HG03442 (cell line): Measurements from ENCODE around the gene DDB1.
A peak's percentile ranks its signal among the peaks of the same experiment; 100 is the strongest.
"Not testable (repeated sequence)": the region's sequence is repeated elsewhere in the genome, so short reads cannot be mapped to it uniquely, and the experiment has no call there.

Experiments used
- ATAC-seq: cut with Tn5 transposase; IDR thresholded peaks from one replicate; pipeline ENCODE4 v1.9.1; 2021; ENCODE audit warnings: mild to moderate bottlenecking, moderate library complexity; ENCODE audit not compliant: unreplicated experiment

DDB1 gene

DNA sequence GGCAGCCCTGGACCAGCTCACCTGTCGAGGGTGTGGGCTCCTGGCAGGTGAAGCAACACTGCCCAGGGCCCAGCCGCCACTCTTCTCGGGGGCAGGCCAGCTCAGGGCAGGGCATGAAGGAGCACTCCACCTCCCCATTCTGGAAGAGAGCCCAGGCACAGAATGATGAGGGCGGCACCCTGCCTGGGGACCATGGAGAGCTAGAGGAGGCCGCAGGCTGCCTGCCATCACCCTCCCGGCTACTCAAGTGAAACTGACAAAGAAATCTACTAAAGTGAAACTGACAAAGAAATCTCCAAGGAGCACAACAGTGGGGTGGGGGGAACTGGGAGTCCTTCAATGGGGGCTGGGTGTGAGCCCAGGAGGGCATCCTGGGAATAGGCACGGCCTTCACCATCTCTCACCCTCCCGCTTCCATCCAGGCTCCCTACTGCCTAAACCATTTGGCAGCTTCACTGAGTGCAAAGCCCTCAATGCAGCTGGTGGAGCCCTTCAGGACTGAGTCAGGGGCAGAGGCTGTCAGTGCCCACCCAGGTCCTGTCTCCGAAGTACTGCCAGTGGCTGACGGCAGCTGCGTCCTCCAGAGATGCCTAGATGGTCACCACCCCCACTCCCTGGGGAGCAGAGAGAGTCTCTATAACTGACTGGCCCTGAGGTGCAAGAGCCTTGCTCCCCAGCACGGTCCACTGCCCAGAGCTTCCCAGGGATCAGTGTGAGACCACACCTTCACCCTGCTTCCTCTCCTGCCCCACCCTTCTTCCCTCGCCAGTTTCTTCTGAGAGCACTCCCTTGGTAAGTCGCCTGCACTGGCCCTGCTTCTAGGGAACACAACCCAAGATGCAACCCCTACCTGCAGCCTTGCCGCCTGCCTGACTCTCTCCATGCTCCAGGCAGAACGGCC, 59.5 kb downstream of the DDB1 start:
- no peak for ATAC-seq

DNA sequence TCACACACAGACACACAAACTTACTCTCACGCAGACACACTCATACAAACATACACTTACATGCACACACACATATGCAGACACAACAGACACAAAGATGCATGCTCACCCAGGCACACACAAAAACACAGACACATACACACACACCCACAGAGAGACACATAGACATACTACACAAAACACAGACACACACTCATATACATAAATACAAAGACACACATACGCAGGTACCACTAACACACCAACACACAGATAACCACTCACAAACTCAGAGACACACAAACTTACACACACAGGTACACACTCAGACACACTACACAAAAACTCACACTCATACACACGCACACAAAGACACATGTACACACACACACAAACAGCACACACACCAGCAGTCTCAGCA, 60.2 kb downstream of the DDB1 start:
- no peak for ATAC-seq

DNA sequence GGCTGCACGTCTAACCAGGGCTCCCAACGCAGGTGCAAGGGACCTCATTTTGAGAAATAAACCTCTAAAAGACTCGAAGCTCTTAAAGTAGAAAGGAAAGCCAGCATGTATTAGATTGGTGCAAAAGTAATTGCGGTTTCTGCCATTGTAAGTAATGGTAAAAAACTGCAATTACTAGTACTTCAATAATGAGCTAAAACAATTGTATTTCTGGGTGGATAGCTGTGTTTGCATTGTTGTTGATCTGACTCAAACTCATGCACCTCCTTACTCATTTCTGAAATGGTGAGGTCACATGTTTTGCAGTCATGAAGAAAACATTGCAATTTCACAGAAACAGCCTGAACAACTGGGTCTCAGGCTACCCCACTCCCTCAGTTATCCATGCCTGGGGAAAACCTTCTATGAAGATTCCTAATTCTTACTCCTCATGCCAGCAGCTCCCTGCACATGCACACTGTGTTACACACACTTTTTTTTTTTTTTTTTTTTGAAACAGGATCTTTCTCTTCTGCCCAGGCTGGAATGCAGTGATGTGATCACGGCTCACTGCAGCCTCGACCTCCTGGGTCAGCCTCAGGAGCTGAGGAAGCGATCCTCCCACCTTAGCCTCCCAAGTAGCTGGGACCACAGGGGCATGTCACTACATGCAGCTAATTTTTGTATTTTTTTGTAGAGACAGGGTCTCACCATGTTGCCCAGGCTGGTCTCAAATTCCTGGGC, 62.4 kb downstream of the DDB1 start:
- ATAC-seq: no peak

DNA sequence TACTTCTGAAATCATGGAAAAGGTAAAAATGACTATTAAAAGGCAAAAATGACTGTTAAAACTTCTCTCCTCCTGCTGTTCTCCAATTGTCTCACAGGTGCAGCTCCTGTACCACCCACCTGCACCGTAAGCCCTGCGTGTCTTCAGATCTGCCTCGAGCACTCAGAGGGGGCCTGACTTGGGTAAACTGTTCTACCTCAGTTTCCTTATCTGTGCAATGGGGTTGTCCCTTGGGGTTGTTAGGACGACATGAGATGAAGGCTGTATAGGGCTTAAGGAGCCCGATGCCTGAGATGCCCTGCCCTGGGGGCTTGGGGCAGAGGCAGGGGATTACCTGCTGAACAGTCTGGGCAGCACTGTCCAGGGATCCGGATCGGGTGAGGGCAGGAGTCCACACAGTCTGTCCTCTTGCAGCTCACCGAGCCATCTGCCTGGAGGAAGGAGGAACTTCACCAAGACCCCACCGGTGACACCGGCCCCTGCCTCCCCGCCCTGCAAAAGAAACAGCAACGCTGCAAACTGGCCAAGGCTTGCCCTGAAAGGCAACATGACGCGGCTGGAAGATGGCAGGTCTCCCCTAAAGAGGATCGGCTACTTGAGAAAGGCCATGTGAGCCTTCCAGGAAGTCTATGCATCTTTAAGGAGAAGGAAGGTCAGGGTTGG, 64.2 kb downstream of the DDB1 start:
- no peak for ATAC-seq

DNA sequence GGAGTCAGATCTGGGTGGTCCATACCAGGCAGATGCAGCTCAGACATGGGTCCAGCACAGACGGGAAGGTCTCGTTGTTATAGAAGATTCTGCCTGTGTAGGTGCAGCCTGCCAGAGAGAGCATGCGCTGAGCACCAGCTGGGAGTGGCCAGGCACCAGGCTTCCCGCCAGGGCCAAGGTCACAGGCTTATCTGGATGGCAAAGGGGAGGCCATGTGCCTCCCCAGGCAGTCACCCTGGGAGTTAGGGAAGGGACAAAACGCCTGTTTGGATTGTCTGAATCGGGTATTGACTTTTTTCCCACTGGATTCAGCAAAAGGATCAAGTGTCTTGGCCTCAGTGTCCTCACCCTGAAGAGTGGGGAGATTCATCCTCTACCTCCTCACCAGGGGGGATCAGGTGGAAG, 65.5 kb downstream of the DDB1 start:
- no peak for ATAC-seq

DNA sequence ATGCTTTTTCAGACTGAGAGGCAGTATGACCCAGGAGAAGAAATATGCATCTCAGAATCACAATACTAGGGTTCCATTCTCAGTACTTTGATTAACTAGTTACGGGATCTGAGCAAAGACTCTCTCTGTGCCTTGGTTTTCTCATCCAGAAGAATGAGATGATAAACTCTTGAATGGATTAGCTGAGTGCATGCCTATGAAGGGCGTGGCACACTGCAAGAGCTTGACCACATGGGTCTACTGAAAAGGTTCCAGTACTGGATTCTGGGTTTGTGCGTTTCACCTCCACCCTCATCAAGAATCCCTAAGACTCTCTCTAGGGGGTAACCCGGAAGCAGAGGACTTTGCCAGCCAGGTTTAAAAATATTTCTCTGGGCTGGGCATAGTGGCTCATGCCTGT, 66.3 kb downstream of the DDB1 start:
- no peak for ATAC-seq

DNA sequence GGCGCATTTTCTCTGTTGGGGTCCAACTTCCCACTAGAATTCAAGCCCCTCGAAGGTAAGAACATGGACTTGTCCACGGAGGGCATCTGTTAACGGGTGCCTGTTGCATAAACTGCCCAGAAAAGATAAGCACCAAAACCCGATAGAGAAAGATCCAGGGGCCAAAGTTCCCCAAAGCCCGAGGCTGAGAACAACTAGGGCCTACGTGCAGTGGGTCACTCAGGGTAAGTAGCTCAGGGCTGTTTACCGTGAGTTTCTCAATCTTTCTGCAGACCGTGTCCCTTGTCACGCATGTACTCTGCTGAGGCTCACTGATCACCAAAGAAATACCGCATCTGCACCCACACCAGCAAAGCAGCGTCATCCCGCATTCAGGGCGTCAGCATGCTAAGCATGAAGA, 67.5 kb downstream of the DDB1 start:
- ATAC-seq: no peak

DNA sequence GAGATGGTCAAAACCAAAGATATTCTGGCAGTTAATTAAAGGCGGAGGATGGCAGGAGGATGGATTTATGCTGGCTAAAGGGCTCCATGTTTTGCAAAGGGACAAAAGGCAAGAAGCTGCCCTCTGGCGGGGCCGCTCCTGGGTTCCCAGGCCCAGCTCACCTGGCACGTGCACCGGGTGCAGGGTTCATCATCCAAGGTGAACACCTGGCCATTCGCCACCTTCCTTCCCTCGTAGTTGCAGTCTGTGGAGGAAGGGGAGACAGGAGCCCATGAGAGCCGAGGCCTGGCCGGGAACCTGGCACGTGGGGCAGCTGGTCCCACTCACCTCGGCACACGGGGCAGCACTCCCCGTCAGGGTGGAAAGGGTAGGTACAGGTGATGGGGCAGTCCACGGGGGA, 68.1 kb downstream of the DDB1 start:
- ATAC-seq: no peak

DNA sequence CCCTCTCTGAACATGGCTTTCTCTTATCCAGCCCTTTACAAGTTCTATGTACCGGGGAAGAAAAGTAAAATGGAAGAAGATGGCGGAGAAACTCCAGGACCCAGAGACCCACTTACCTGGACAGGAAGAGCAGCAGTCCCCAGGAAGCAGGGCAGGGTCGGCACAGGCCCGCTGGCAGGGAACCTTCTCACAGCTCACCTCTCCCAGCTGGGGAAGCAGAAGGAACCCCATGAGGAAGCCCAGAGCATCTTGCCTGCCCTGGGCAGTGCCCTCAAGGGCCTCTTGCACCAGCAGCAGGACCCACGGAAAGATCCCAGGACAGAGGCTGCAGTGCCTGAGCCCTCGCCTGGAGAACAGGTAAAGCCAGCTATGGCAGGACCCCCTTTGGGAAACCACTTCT, 68.5 kb downstream of the DDB1 start:
- no peak for ATAC-seq

DNA sequence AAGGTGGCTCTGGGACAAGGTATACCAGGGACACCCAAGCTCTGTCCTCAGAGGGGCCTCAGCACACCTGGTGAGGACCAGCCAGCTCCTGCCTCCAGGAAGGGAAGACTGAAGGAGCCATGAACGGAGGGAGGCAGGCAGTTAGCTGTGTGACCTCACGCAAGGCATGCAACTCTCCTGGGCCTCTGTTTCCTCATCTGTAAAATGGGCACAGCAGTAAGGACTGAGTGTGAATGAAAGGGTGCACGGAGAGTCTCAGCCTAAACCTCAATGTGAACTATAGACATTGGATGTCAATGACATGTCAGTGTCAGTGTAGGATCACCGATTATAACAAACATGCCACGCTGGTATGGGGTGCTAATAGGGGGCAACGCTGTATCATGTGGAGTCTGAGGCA, 73.5 kb downstream of the DDB1 start:
- ATAC-seq: no peak

DNA sequence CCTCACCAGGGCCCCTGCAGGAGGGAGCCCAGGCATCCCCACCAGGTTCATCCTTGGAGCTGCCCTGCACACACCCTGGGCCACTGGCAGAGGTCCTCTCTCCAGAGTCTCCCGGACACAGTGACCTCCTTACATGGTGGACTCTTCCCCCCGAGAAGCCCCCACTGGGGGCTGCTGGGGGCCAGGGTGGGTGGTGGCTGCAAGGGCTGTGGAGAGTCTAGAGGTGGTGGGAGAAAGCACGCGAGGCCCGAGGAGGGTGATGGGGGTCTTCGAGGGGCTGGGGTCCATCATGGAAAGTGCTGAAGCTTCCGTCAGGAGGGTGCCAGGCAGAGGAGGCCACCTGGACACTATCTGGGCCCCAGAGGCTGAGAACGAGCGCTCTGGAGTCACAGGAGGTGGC, 74.4 kb downstream of the DDB1 start:
- ATAC-seq: no peak

DNA sequence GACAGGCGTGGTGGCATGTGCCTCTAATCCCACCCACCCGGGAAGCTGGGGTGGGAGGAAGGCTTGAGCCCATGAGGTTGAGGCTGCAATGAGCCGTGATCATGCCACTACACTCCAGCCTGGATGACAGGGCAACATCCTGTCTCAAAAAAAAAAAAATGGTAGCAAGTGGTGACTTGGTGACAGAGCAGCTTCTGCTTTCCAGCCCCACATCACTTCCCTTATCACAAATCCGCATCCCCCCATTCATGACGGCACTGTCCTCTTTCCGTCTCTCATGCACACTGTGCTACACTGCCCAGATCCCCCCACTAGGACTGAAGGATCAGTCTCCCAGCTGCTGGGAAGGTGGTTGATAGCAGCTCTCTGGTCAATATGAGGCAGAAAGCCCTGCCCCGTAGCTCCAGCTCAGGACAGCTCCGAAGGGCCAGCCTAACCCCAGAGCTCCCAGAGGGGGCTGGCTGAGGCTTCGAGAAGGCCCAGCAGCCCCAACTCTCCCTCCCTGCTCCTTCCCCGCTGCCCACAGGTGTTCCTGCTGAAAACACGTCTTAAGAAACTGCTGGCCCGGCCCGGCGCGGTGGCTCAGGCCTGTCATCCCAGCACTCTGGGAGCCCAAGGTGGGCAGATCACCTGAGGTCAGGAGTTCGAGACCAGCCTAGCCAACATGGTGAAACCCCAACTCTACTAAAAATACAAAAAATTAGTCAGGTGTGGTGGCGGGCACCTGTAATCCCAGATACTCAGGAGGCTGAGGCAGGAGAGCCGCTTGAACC, 76.0 kb downstream of the DDB1 start:
- ATAC-seq: no peak

DNA sequence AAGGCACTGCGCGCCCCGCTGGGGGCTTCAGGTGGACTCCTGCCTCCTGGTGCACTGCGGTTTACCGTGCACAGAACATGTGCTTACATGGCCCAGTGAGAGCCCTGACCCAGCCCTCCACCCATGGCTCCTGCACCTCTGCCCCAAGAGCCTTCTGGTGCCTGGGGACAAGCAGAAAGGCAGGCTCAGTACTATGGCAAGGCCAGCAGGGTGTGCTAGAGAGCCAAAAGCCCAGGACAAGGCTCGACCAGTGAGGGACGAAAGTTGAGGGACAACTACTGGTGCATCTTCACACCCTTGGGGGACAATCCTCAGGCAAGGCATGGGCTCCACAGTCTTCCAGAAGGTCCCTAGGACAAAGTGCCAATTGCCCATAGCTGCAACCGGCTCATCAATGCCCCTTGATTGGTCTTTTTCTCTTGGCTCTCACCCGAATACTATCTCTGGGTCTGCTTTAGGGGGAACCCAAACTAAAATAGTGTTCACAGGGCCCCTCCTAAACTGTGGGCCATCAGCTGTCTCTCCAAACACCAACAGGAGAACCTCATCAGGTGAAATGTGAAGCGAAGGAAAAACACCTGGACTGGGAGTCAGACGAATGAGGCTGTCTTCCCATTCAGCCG, 78.4 kb downstream of the DDB1 start:
- ATAC-seq: peak; percentile 64

DNA sequence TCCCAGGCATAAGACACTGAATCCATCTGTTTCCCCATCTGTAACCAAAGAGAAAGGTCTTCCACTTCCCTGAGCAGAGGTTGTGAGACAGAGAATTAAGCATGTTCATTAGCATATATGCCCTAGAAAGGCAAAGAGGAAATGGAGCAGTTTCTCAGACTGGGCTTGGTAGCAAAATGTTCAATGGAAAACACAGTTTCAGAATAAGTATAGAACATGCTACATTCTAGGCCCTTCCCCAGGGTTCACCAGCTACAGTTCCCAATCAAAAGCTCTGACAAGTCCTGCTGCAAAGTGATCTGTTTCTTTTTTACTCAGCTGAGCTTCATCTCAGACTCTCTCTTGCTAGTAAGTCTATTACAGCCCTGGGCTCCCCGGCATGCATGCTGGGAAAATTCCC, 80.6 kb downstream of the DDB1 start:
- not testable (repeated sequence) for ATAC-seq

DNA sequence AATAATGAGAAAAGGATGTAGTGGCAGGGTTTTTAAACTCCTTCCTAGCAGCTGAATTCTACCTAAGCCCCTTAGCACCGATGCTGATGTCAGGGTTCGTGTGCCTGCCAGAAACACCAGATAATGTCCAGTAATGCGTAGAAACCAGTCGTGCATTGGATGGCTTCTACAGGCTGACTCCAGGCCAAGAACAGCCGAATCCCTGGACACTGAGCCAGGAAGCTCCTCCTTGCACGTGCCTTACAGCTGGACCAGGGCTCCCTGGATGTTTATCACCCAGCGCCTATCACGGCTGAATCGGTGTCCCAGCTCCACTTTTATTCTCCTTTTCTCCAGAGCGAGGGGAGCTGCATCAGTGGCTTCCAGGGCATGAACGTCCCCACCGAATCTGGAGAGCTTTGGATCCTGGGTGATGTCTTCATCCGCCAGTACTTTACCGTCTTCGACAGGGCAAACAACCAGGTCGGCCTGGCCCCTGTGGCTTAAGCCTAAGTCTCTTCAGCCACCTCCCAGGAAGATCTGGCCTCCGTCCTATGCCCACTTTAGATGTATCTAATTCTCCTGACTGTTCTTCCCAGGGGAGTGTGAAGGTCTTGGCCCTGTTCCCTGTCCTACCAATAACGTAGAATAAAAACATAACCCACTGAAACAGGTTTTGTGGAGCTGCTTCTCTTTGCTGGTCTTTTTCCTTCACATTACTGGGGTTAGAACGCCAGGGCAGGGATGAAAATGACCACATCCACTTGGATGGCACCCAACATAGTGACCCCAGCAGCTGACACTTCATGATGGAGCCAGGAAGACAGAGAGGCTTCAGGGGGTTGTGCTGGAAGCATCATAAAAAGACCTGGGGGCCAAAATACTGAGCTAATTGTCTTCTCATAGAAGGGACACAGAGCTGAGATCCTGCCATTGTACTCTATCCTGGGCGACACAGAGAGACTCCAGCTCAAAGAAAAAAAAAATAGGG, 81.8 kb downstream of the DDB1 start:
- ATAC-seq: not testable (repeated sequence)
